DOHH2 (cell line): ENCODE data around the gene ALAS2.

Source experiments
- CTCF ChIP-seq: fragments of 200-600 bp; sonication (generic); IDR thresholded peaks from one replicate; pipeline ENCODE4 v1.5.1; 2014; ENCODE audit warnings: antibody characterized with exemption, mild to moderate bottlenecking, low read depth, low read length; ENCODE audit not compliant: poor library complexity, severe bottlenecking
- EZH2phosphoT487 ChIP-seq: fragments of 200-600 bp; sonication (generic); IDR thresholded peaks from 2 replicates; pipeline ENCODE4 v1.6.1; 2017; ENCODE audit warnings: borderline replicate concordance, mild to moderate bottlenecking, antibody characterized with exemption, low read length, moderate library complexity, mixed read lengths

GRCh38 chrX:55041514-55041913 is 10.7 kb upstream of the ALAS2 start:
- TF ChIP-seq CTCF: no peak
- TF ChIP-seq EZH2phosphoT487: no peak
